HL-60 (cell line): ENCODE measurements around the gene ADGRG6.

Experiments
- DNase-seq, 2 experiments: peaks; one replicate each; pipeline ENCODE4 v3.0.0-alpha.2; 2010 to 2020; ENCODE audit warnings: low read depth in 1 of 2, low spot score in 1 of 2
- H3K27ac ChIP-seq: fragments of 250-450 bp; sonication (Bioruptor Pico); replicated peaks from 2 replicates; pipeline ENCODE4 v1.5.1; 2020; ENCODE audit warnings: mild to moderate bottlenecking, moderate library complexity
- H3K27me3 ChIP-seq: fragments of 250-450 bp; sonication (Bioruptor Pico); 2 replicates; pipeline ENCODE4 v1.5.1; 2021; ENCODE audit warnings: mild to moderate bottlenecking, moderate library complexity; ENCODE audit not compliant: insufficient read depth, poor library complexity, severe bottlenecking
- H3K4me3 ChIP-seq: replicated peaks from 2 replicates; pipeline ENCODE4 v1.5.1; 2011; ENCODE audit warnings: mild to moderate bottlenecking, control low read depth, low read length; ENCODE audit not compliant: insufficient read depth
- CTCF ChIP-seq: IDR thresholded peaks from one replicate; pipeline ENCODE4 v1.5.1; 2011; ENCODE audit warnings: low read length, control low read depth, inconsistent platforms; ENCODE audit not compliant: insufficient read depth
- GABPA ChIP-seq: IDR thresholded peaks from 2 replicates; pipeline ENCODE4 v1.6.1; 2012; ENCODE audit warnings: low read depth
- POLR2AphosphoS5 ChIP-seq: IDR thresholded peaks from 2 replicates; pipeline ENCODE4 v1.6.1; 2012; ENCODE audit warnings: low read depth
- REST ChIP-seq: IDR thresholded peaks from 2 replicates; pipeline ENCODE4 v1.6.1; 2012; ENCODE audit warnings: low read depth; ENCODE audit not compliant: insufficient replicate concordance
- SPI1 ChIP-seq: IDR thresholded peaks from 2 replicates; pipeline ENCODE4 v1.6.1; 2012; ENCODE audit warnings: low read depth, mild to moderate bottlenecking, borderline replicate concordance

The ADGRG6 gene

DNA sequence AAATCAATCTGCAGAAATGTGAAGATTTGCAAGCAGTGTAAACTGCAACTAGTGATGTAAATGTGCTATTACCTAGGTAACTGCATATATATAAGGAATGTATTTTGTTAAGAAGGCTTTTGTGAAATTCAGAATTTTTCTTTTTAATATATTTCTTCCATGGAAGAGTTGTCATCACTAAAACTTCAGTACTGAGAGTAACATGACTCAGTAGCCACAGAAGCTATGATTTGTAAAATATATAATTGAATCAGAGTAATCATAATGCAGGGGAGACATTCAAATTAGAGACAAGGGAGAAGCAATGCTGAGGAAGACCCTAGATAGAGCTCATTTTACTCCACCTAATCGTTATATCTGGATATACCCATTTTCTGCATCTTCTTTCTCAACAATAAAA, 141.7 kb downstream of the ADGRG6 start:
- no peak overlapping the region for H3K27ac ChIP-seq

DNA sequence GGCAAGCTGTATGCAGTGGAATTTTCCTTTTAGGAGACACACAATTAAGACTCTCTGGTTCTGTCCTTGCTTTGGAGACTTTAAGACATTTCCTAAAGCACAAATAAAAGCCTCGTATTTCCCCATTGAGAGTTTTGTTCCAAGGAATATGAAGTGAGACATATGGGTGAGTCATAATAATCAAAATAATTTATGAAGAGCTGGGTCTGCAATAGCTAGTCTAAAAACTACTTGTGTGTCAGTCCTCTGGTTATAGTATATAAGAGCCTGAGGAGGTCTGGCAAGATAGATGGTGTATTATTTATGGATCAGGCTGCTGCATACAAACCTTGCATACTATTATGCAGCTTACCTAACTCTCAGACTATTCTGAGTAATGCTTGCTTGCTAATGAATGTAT, 142.6 kb downstream of the ADGRG6 start:
- Histone ChIP-seq H3K27me3 (no peaks in the 10 kb centered on the region), H3K4me3 (no peak overlapping the region), H3K27ac (no peak overlapping the region)
- TF ChIP-seq POLR2AphosphoS5: no peak
- no peak for TF ChIP-seq GABPA
- no peak for TF ChIP-seq REST
- TF ChIP-seq CTCF: no peak
- TF ChIP-seq SPI1: no peak
- no peak for DNase-seq

More for the DNA sequence above, 141.7 kb downstream of the ADGRG6 start:
- Histone ChIP-seq H3K4me3 (no peak overlapping the region), H3K27me3 (no peaks in the 10 kb centered on the region)
- no peak for DNase-seq
- TF ChIP-seq CTCF: no peak

DNA sequence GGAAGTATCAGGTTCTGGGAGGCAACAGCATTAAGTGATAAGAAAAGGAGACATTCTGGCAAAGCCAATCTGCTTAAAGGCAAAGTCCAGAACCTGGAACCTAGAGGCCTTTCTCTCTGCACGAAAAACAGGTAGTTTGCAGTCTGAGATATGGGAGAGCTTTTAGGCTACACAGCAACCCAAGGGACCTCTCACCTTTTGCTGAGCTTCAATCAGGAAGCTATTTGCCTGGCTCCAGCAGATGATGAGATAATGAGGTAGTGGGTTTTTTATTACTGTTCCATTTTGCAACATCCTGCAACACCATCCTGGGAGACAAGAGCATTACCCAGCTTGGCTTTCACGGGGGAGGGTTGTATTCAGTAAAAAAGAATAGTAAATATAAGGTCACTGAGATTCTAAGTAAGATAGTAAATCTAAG, 143.1 kb downstream of the ADGRG6 start:
- DNase-seq: no peak
- Histone ChIP-seq H3K27me3 (no peaks in the 10 kb centered on the region), H3K4me3 (no peak overlapping the region), H3K27ac (no peak overlapping the region)
- TF ChIP-seq GABPA: no peak
- TF ChIP-seq REST: no peak
- no peak for TF ChIP-seq SPI1
- no peak for TF ChIP-seq POLR2AphosphoS5
- TF ChIP-seq CTCF: no peak

DNA sequence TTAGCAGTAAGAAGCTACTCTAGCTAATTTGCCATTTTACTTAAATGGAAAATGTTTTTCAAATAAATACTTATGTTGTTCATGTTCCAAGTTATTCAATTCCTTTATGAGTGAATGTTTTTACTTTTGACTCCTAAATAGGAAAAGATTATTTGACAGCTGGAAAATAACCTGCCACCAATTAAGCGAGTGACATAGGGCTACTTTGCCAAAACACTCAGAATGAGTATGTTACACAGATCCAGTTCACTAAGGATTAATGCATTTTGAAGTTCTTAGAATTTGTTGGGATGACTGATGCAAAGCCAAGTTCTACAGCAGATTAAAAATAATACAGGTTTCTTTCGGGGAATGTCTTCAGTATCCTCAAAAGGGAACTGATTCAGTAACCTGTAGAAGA, 144.4 kb downstream of the ADGRG6 start:
- H3K27ac ChIP-seq: no peak overlapping the region
- H3K27me3 ChIP-seq: no peaks in the 10 kb centered on the region
- no peak overlapping the region for H3K4me3 ChIP-seq
- DNase-seq: no peak
- TF ChIP-seq CTCF (no peak), POLR2AphosphoS5 (no peak), REST (no peak), SPI1 (no peak), GABPA (no peak)
